ENCODE data around the gene LAPTM5. TPM values are rescaled to one million over a fixed set of nuclear protein-coding genes. Genes with fewer than 3 reads are reported as not detected.

Gene LAPTM5
- total and polyA plus RNA-seq, 10 of the 15 experiments (the other 5 are each of a cell fraction or from before 2014, with no cell fraction given), result 24.1 to 1,034 (median 687) TPM

DNA sequence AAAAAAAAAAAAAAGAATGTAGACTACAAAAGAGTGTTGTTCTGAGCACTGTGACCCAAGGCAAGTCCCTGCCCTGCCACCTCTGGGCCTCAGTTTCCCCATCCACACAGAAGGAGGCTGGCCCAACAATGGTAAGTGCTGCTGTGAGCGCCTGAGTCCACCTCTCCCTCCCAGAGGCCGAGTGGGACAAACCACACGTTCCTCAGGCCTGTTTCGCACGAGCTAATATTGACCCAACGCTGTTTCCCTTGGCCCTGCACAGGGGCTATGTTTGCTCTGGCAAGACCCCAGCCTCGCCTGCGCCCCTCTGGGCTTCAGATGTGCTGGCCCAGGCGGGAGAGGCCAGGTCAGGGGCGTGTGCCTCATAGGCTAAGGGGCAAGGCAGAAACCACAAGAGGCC lies 12.6 kb upstream of the LAPTM5 start:
- no peaks in the 10 kb centered on the region for H3K9me3 ChIP-seq (replicated peaks; ENCODE audit: control insufficient read depth, insufficient read depth, low read length)
- H3K27me3 ChIP-seq (replicated peaks in 1 of 2; ENCODE audit: control insufficient read depth in 2 of 2, insufficient read depth in 2 of 2, low read length in 1 of 2), result no peaks in the 10 kb centered on the region
- H3K4me2 ChIP-seq (ENCODE audit: control insufficient read depth, insufficient read depth), result no peak overlapping the region
- TF ChIP-seq CHD2 (IDR thresholded peaks at IDR 0.05; ENCODE audit: borderline replicate concordance, low read depth, low read length) (no peak), BACH1 (IDR thresholded peaks at IDR 0.05; ENCODE audit: borderline replicate concordance) (no peak), NRF1 (conservative IDR thresholded peaks at IDR 0.05; ENCODE audit: low read depth, low read length) (no peak), SIX5 (IDR thresholded peaks at IDR 0.05; ENCODE audit: low read depth, low read length, severe bottlenecking) (no peak), POLR2AphosphoS2 (IDR thresholded peaks at IDR 0.05; ENCODE audit: low read depth, low read length) (no peak), NR2C1 (IDR thresholded peaks at IDR 0.05) (no peak), IKZF2 (IDR thresholded peaks at IDR 0.05) (no peak), POLR2AphosphoS5 (IDR thresholded peaks at IDR 0.05; ENCODE audit: low read length) (no peak), HDGF (IDR thresholded peaks at IDR 0.05) (no peak), NFYB (IDR thresholded peaks at IDR 0.05; ENCODE audit: insufficient read depth, low read depth, low read length) (no peak)
- TF ChIP-seq, protein P1, sequence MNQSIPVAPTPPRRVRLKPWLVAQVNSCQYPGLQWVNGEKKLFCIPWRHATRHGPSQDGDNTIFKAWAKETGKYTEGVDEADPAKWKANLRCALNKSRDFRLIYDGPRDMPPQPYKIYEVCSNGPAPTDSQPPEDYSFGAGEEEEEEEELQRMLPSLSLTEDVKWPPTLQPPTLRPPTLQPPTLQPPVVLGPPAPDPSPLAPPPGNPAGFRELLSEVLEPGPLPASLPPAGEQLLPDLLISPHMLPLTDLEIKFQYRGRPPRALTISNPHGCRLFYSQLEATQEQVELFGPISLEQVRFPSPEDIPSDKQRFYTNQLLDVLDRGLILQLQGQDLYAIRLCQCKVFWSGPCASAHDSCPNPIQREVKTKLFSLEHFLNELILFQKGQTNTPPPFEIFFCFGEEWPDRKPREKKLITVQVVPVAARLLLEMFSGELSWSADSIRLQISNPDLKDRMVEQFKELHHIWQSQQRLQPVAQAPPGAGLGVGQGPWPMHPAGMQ (IDR thresholded peaks at IDR 0.05; ENCODE audit: borderline replicate concordance), result no peak
- TF ChIP-seq, protein P2, sequence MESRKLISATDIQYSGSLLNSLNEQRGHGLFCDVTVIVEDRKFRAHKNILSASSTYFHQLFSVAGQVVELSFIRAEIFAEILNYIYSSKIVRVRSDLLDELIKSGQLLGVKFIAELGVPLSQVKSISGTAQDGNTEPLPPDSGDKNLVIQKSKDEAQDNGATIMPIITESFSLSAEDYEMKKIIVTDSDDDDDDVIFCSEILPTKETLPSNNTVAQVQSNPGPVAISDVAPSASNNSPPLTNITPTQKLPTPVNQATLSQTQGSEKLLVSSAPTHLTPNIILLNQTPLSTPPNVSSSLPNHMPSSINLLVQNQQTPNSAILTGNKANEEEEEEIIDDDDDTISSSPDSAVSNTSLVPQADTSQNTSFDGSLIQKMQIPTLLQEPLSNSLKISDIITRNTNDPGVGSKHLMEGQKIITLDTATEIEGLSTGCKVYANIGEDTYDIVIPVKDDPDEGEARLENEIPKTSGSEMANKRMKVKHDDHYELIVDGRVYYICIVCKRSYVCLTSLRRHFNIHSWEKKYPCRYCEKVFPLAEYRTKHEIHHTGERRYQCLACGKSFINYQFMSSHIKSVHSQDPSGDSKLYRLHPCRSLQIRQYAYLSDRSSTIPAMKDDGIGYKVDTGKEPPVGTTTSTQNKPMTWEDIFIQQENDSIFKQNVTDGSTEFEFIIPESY (IDR thresholded peaks at IDR 0.05), result no peak
- ChIA-PET SMC1A (ENCODE audit: uncharacterized antibody, unreplicated experiment) (no interaction called here), POLR2A (interaction anchor here (0.6 to 20.6 kb wide), 5 partner anchors 8 to 833 kb away, joined by 3 to 741 read pairs (median 7); no protein-coding TSS in a partner anchor), CTCF (interaction anchor here (0.6 to 1.5 kb wide), 2 partner anchors 12 to 81 kb away, joined by 3 to 4 read pairs; partner anchors contain the start of gene LAPTM5), RAD21 (ENCODE audit: unreplicated experiment) (interaction anchor here (0.6 to 2.2 kb wide), 7 partner anchors 9 to 52 kb away, joined by 3 to 11 read pairs (median 4); no protein-coding TSS in a partner anchor)
- no peak for FAIRE-seq
- WGBS (ENCODE audit: insufficient coverage, insufficient replicate concordance, low lambda C conversion rate, missing lambda C conversion rate), result 96% methylated on average over 10 of the region's 10 CpGs
- no peak overlapping the region for H3K27ac ChIP-seq (ENCODE audit: control insufficient read depth, insufficient read depth)
- H3K4me3 ChIP-seq, result no peak overlapping the region
- intact Hi-C loops (cut with micrococcal nuclease; ENCODE audit: unreplicated experiment), result no loop called here
- in situ Hi-C loops (cut with MboI), result loop anchor here (10.0 kb wide), 1 partner anchor 45 kb away; the partner anchor contains the start of gene MATN1
- H4K20me1 ChIP-seq (ENCODE audit: control insufficient read depth, insufficient read depth), result no peaks in the 10 kb centered on the region
- no peaks in the 10 kb centered on the region for H3K36me3 ChIP-seq (ENCODE audit: control insufficient read depth in 2 of 2, insufficient read depth in 2 of 2, low read length in 1 of 2)
- DNase-seq (ENCODE audit: low read depth, low spot score), result no peak
- ATAC-seq, result no peak
- no peak overlapping the region for H3K9ac ChIP-seq (ENCODE audit: control insufficient read depth, insufficient read depth, low read length)
- H3K4me1 ChIP-seq (ENCODE audit: control insufficient read depth, insufficient read depth, low read length), result peaks cover 29% of the 10 kb centered on the region
- H2AFZ ChIP-seq (ENCODE audit: control insufficient read depth, low read depth, low read length), result no peak overlapping the region
- no TSS peak for BruUV-seq (replicated peaks)
- H3K79me2 ChIP-seq (ENCODE audit: control insufficient read depth, insufficient read depth, low read length), result peaks cover 2% of the 10 kb centered on the region

Data from GM12878 (cell line).